Mammary epithelial cell (primary cell): ENCODE results near the gene TRIM16.
"Not testable (repeated sequence)": the region's sequence is repeated elsewhere in the genome, so short reads cannot be mapped to it uniquely, and the experiment has no call there.

Experiments
- EZH2 ChIP-seq: IDR thresholded peaks from 2 replicates; pipeline ENCODE4 v1.6.1; 2012; ENCODE audit warnings: low read length, inconsistent platforms, borderline replicate concordance
- TF ChIP-seq, protein P1 (sequence below), 2 donors: IDR thresholded peaks in 1 of 2; conservative IDR thresholded peaks in 1 of 2; 2 replicates each; pipeline ENCODE4 v1.5.1; 2011 to 2012; ENCODE audit warnings: inconsistent platforms in 2 of 2, low read length in 2 of 2, mild to moderate bottlenecking in 2 of 2, control low read depth in 1 of 2, low read depth in 1 of 2; ENCODE audit not compliant: insufficient read depth in 1 of 2; ENCODE audit errors: extremely low read depth in 1 of 2

DNA sequence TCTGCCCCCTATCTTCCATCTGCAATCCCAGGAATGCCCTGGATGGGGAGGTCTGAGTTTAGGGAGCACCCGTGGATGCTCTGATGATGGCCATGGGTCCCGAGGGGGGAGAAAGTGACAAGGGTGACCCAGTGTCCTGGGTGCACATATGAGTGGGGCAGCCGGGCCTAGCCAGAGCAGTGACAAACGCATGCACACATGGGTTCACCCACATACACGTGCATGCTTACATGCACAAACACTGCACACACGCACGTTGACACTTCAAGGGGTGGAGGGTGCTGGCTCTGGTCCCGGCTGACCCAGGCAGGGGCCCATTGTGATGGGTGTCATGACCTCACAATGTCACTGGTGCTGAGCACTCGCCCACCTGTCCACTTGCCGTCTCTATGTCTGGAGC, 47.8 kb upstream of the TRIM16 start, which contains the start of gene TBC1D26:
- TF ChIP-seq, protein P1, sequence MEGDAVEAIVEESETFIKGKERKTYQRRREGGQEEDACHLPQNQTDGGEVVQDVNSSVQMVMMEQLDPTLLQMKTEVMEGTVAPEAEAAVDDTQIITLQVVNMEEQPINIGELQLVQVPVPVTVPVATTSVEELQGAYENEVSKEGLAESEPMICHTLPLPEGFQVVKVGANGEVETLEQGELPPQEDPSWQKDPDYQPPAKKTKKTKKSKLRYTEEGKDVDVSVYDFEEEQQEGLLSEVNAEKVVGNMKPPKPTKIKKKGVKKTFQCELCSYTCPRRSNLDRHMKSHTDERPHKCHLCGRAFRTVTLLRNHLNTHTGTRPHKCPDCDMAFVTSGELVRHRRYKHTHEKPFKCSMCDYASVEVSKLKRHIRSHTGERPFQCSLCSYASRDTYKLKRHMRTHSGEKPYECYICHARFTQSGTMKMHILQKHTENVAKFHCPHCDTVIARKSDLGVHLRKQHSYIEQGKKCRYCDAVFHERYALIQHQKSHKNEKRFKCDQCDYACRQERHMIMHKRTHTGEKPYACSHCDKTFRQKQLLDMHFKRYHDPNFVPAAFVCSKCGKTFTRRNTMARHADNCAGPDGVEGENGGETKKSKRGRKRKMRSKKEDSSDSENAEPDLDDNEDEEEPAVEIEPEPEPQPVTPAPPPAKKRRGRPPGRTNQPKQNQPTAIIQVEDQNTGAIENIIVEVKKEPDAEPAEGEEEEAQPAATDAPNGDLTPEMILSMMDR (conservative IDR thresholded peaks at IDR 0.05 in 1 of 2, IDR thresholded peaks at IDR 0.05 in 1 of 2; ENCODE audit: extremely low read depth in 1 of 2, insufficient read depth in 1 of 2, low read depth in 1 of 2, low read length in 2 of 2), result not testable (repeated sequence)
- not testable (repeated sequence) for TF ChIP-seq EZH2
